Stomach smooth muscle (tissue), 2 donors: ENCODE results near the gene KDM2B.

Source experiments
- H3K27ac ChIP-seq: one replicate; pipeline ENCODE4 v1.7.0; 2013; ENCODE audit warnings: mild to moderate bottlenecking, low read length, inconsistent platforms
- H3K27me3 ChIP-seq, 2 donors: one replicate each; pipeline ENCODE4 v1.7.0; 2013; ENCODE audit warnings: low read length in 2 of 2; ENCODE audit not compliant: insufficient read depth in 2 of 2, control insufficient read depth in 1 of 2
- H3K36me3 ChIP-seq, 2 donors: one replicate each; pipeline ENCODE4 v1.7.0; 2013; ENCODE audit warnings: low read length in 2 of 2; ENCODE audit not compliant: control insufficient read depth in 2 of 2, insufficient read depth in 2 of 2
- H3K4me1 ChIP-seq: one replicate; pipeline ENCODE4 v1.7.0; 2013; ENCODE audit warnings: low read length; ENCODE audit not compliant: control insufficient read depth, insufficient read depth
- H3K4me3 ChIP-seq, 2 donors: one replicate each; pipeline ENCODE4 v1.7.0; 2013; ENCODE audit warnings: low read length in 2 of 2
- H3K9ac ChIP-seq, 2 donors: one replicate each; pipeline ENCODE4 v1.7.0; 2013; ENCODE audit warnings: low read length in 2 of 2, mild to moderate bottlenecking in 1 of 2
- H3K9me3 ChIP-seq, 2 donors: one replicate each; pipeline ENCODE4 v1.7.0; 2013; ENCODE audit warnings: low read length in 2 of 2; ENCODE audit not compliant: control insufficient read depth in 2 of 2
- donor health status: healthy.
- donor health status: Pancreatic carcinoma.

Gene KDM2B

GRCh38 chr12:121443193-121443870, 137.5 kb downstream of the KDM2B start:
- no peak overlapping the region for H3K9ac ChIP-seq
- peaks cover 26% of the 10 kb centered on the region in 2 donors for H3K36me3 ChIP-seq

GRCh38 chr12:121442028-121442948, 138.5 kb downstream of the KDM2B start:
- no peak overlapping the region for H3K4me3 ChIP-seq
- peaks cover 26% of the 10 kb centered on the region in 2 donors for H3K36me3 ChIP-seq
- H3K27me3 ChIP-seq = no peaks in the 10 kb centered on the region
- H3K9me3 ChIP-seq = no peaks in the 10 kb centered on the region
- H3K9ac ChIP-seq = no peak overlapping the region
- H3K4me1 ChIP-seq = peaks cover 22% of the 10 kb centered on the region
- no peak overlapping the region for H3K27ac ChIP-seq

More at GRCh38 chr12:121443193-121443870, 137.5 kb downstream of the KDM2B start:
- peak overlapping the region; percentile 24 for H3K27ac ChIP-seq
- no peak overlapping the region for H3K4me3 ChIP-seq
- H3K4me1 ChIP-seq = peaks cover 22% of the 10 kb centered on the region
- no peaks in the 10 kb centered on the region for H3K27me3 ChIP-seq
- H3K9me3 ChIP-seq = no peaks in the 10 kb centered on the region

- Histone ChIP-seq H3K27ac (no peak overlapping the region), H3K9ac (no peak overlapping the region), H3K36me3 (peaks cover 28 to 29% of the 10 kb centered on the region in 2 donors), H3K27me3 (no peaks in the 10 kb centered on the region), H3K4me3 (no peak overlapping the region), H3K4me1 (peaks cover 22% of the 10 kb centered on the region), H3K9me3 (no peaks in the 10 kb centered on the region)
Observed at GRCh38 chr12:121441555-121441954, 139.3 kb downstream of the KDM2B start.

GRCh38 chr12:121440768-121441167, 140.1 kb downstream of the KDM2B start:
- Histone ChIP-seq H3K27ac (no peak overlapping the region), H3K27me3 (no peaks in the 10 kb centered on the region), H3K9me3 (no peaks in the 10 kb centered on the region), H3K9ac (no peak overlapping the region), H3K4me3 (no peak overlapping the region), H3K4me1 (peaks cover 22% of the 10 kb centered on the region), H3K36me3 (peaks cover 30% of the 10 kb centered on the region in 2 donors)

GRCh38 chr12:121439715-121440114, 141.1 kb downstream of the KDM2B start:
- Histone ChIP-seq H3K9ac (no peak overlapping the region), H3K27ac (no peak overlapping the region)

GRCh38 chr12:121438905-121439304, 141.9 kb downstream of the KDM2B start:
- Histone ChIP-seq H3K4me3 (no peak overlapping the region), H3K9me3 (no peaks in the 10 kb centered on the region), H3K27ac (no peak overlapping the region), H3K27me3 (no peaks in the 10 kb centered on the region), H3K4me1 (peaks cover 11% of the 10 kb centered on the region), H3K36me3 (peaks cover 33 to 34% of the 10 kb centered on the region in 2 donors), H3K9ac (no peak overlapping the region)

More at GRCh38 chr12:121439715-121440114, 141.1 kb downstream of the KDM2B start:
- no peaks in the 10 kb centered on the region for H3K27me3 ChIP-seq
- peaks cover 16% of the 10 kb centered on the region for H3K4me1 ChIP-seq
- no peaks in the 10 kb centered on the region for H3K9me3 ChIP-seq
- peaks cover 33 to 34% of the 10 kb centered on the region in 2 donors for H3K36me3 ChIP-seq
- no peak overlapping the region for H3K4me3 ChIP-seq

- H3K27me3 ChIP-seq = no peaks in the 10 kb centered on the region
- peaks cover 37 to 43% of the 10 kb centered on the region in 2 donors for H3K36me3 ChIP-seq
- no peak overlapping the region for H3K9ac ChIP-seq
- H3K27ac ChIP-seq = no peak overlapping the region
- no peaks in the 10 kb centered on the region for H3K9me3 ChIP-seq
- peaks cover 3% of the 10 kb centered on the region for H3K4me1 ChIP-seq
- H3K4me3 ChIP-seq = no peak overlapping the region
Observed at GRCh38 chr12:121436706-121437105, 144.1 kb downstream of the KDM2B start.

GRCh38 chr12:121432740-121433480, 147.9 kb downstream of the KDM2B start:
- Histone ChIP-seq H3K4me1 (peaks cover 12% of the 10 kb centered on the region), H3K4me3 (no peak overlapping the region), H3K27ac (no peak overlapping the region), H3K36me3 (peaks cover 29 to 36% of the 10 kb centered on the region in 2 donors), H3K9ac (no peak overlapping the region), H3K27me3 (no peaks in the 10 kb centered on the region), H3K9me3 (no peaks in the 10 kb centered on the region)

- no peaks in the 10 kb centered on the region for H3K27me3 ChIP-seq
- H3K4me3 ChIP-seq = no peak overlapping the region
- no peak overlapping the region for H3K9ac ChIP-seq
- peaks cover 21% of the 10 kb centered on the region for H3K4me1 ChIP-seq
- peak overlapping the region; percentile 6 for H3K27ac ChIP-seq
- peaks cover 30 to 37% of the 10 kb centered on the region in 2 donors for H3K36me3 ChIP-seq
- H3K9me3 ChIP-seq = no peaks in the 10 kb centered on the region
Observed at GRCh38 chr12:121430833-121431415, 149.9 kb downstream of the KDM2B start.

GRCh38 chr12:121428883-121429282, 151.9 kb downstream of the KDM2B start:
- Histone ChIP-seq H3K27ac (peak overlapping the region; percentile 26), H3K4me3 (no peak overlapping the region), H3K9ac (no peak overlapping the region), H3K27me3 (no peaks in the 10 kb centered on the region), H3K4me1 (peaks cover 35% of the 10 kb centered on the region), H3K36me3 (peaks cover 35% of the 10 kb centered on the region in 2 donors), H3K9me3 (no peaks in the 10 kb centered on the region)
